HS-5 (cell line): ENCODE results near the gene KCNIP1.

ENCODE experiments used
- DNase-seq: peaks from one replicate; pipeline ENCODE4 v3.0.0-alpha.2; 2012; ENCODE audit warnings: low read depth

Gene KCNIP1

DNA sequence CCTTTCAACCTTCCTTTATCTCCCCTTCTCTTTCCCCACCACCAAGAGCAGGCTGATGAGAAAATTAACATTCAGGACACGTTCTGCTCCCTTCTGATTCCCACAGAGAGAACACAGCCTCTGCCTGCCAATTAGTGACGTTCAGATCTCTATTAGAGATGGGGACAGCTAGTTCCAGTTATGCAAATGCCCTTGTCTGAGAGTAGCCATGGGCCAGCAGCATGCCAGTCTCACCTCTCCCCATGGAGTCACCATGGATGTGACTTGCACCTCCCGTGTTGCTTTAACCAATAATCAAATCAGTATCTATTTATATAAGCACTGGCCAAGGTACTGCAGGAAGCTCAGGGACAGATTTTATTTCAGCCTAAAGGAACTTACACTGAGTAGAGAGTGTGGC is 61.3 kb downstream of the KCNIP1 start:
- no peak for DNase-seq

GRCh38 chr5:170569101-170569500 is 65.3 kb downstream of the KCNIP1 start:
- no peak for DNase-seq

DNA sequence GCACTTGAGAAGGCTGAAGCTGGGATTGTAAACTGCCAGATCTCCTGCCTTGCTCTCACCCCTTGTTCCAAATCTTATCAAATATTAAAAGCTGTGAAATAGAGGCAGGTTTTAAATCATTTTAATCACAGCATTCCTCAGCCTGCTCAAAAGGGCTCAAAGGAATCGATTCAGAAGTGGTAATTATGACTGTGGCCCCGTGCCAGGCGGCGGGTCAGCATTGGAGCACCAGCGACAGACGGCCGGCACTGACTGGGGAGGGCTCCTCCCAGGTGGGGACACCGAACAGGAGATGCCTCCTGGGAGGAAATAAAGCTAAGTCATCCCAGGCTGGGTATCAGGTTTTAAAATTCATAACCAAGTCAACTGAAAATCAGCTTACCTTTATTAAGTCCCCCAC is 66.7 kb downstream of the KCNIP1 start:
- no peak for DNase-seq

- peak; percentile 64 for DNase-seq
Observed at GRCh38 chr5:170571281-170571731, 67.5 kb downstream of the KCNIP1 start.

GRCh38 chr5:170571875-170572852 is 68.3 kb downstream of the KCNIP1 start:
- DNase-seq = peak; percentile 35

DNA sequence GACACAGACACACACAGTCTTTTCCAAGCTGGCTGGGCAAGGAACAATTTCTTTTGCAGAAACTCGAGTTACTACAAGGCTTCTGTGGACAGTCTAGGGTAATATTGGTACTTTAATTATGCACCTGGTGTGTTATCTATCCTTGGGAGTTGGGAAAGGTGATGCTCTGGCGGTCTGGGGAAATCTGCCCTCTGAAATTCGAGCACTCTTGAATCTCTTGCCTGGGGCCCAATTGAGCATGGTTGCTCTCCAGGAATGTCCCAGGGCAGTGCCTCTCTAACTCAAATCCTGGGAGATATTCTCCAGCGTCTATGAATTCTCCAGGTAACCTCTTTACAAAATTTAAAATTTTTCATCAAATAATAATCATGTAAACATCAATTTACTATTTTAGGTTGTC is 69.3 kb downstream of the KCNIP1 start:
- DNase-seq = no peak

DNA sequence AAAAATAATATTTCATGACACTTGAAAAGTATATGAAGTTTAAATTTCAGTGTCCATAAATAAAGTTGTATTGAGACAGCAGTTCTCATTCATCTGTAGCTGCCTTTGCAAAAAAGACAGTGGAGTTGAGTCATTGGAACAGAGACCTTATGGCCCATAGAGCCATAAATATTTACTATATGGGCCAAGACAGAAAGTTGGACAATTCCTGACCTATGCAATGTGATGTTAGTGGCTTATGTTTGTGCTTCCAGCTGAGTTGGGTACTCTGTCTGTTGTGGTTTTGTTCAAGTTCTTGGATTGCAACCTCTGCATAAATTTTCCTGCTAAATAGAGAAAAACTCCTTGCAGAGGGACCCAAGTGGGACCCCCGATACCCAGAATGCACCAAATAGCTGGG is 69.8 kb downstream of the KCNIP1 start:
- no peak for DNase-seq

DNA sequence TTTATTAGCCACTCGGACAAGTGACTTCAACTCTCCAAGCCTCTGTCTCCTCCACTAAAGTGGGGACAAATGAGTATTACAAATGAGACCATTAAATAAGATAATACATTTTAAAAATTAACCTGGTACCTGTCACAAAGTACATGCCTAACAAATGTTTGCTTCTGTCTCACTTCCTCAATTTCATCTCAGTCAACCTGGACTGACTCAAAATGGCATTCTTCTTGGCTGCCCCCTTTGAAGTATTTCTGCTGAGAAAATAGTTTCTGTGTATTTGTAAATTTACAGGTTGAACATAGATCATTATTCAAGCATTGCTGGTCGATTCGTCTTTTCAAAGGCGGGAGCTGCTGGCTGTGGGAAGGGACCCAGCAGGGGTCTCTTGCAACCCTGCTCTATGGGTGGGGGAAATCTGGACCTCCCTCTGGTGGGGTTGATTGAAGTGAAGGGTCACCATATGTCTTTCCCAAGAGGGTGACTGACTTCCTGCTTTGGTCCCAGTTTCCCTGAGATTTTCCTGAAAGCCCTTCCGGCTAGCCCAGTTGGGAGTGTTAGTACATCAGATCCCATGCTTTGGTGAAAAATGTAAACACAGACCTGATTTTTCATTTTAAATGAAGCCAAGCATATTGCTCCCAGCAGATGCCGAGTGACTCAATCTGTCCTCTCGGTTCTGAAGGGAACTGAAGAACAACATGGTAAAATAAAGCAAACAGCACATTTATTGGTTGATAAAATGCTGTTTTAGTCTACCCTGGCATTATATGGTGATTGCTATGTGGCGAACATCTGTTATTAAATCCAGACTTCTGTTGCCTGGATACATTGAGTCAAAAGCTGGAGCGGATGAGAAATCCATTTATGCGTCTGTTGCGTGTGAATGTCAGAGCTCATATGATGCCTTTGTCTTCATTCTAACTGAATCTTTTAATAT is 73.0 kb downstream of the KCNIP1 start:
- no peak for DNase-seq

DNA sequence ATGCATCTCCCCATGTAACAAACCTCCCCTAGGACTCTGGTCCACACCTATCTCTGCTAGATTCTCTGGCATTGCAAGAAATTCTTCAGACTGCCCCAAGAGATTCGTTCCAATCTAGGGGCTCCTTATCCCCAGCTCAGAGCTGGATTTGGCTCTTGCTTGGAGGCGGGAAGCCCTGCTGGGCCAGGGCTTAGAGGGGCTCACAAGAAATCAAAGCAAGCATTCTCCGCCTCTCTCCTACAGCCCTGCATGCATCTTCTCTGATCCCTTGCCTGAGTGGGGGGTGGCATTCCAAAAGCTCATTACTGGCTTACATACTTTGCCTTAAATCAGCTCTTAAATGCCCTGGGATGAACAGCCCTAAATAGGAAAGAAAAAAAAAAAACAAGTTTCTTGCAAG is 75.8 kb downstream of the KCNIP1 start:
- DNase-seq = no peak

DNA sequence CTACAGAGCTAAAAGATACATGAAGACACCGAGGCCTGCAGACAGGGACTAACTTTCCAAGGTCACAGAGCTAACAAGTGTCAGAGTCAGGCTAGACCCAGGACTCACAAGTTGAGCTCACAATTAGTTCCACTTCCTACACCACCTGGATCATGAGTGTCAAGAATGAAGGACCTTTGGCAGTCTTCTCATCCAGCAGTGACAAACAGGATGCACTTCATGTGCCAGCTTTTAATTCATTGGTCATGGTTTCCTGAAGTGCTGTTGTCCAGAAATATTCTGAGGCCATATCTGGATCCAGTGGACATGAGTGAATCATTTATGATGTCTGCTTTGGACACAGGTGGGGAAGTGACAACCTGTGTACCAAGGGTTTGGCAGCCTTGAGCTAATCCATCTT is 77.4 kb downstream of the KCNIP1 start:
- DNase-seq = no peak

GRCh38 chr5:170582644-170583330 is 79.0 kb downstream of the KCNIP1 start:
- no peak for DNase-seq

- no peak for DNase-seq
Observed at GRCh38 chr5:170584003-170584402, 80.2 kb downstream of the KCNIP1 start.

DNA sequence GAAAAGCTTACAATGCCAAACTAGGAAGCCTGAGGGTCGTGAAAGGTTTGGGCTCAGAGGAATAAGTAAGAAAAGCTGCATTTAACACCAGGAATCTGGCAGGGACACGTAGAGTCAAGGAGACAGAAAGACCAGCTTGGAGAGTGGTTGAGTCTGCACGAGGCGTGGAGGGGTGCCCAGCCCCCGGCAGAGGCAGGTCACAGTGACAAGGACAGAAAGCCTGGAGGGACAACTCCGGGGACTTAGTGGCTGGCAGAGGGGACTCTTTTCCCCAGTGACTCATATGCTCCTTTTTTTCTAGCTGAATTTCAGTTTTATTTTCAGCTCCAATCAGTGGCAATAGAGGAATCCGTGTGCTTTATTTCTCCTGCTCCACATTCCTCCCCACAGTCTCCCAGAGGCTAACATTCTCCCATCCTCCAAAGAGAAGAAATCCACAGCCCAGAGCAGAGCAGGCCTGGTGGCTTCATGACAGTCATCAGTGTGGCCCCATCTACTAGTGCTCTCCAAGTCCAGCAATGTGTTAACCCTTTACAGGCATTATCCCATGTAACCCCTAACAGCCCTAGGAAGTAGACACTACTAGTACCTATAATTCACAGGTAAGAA is 80.7 kb downstream of the KCNIP1 start:
- DNase-seq = no peak

GRCh38 chr5:170585273-170585948 is 81.6 kb downstream of the KCNIP1 start:
- no peak for DNase-seq

- DNase-seq = no peak
Observed at GRCh38 chr5:170587808-170588207, 84.0 kb downstream of the KCNIP1 start.

DNA sequence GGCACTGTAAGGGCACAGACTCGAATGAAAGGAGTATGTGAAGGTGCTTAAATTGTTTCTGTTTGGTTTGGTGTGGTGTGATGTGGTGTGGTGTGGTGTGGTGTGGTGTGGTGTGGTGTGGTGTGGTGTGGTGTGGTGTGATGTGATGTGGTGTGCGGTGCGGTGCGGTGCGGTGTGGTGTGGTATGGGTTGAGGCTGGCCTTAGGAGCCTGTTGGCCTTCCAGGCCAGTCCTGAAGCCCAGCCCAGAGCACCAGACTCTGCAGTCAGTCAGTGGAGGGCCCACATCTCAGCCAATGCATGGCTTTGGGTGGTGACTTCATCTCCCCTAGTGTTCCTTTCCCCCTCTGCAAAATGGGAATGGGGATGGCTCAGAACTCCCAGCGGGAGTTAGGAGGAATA is 85.8 kb downstream of the KCNIP1 start:
- DNase-seq = no peak

DNA sequence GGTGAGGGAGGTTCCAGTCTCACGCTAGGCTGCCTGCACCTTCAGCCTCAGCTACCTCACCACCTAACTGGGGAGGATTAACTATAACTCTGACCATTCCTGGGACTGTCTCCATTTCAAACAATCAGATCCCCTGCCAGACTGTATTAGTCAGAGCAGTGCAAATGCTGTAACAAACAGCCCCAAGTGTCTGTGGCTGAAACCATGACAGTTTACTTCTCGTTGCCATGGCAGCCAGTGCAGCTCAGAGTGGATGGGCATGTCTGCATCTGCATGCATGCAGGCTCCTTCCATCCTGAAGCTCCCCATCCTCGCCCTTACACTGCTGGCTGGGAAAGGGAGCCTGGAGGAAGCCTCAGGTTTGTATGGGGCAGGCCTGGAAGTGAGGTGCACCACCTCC is 86.7 kb downstream of the KCNIP1 start:
- DNase-seq = no peak

DNA sequence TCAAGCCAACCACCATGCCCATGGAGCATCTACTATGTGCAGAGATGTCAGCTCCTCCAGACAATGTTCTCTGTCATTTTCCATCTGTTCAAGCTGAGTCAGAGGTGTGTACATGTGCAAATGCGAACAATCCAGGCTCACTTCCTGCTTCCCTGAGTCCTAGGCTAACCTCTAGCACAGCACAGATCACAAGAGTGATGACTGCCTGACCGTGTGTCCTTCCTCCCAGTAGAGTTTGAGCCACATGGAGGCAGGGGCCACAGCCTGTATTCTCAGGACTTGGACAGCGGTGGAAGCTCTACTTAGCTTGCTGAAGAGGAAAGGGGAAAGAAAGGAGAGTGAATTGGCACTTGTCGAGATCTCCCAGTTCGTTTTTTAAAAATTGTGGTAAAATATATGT is 87.2 kb downstream of the KCNIP1 start:
- DNase-seq = peak; percentile 32

DNA sequence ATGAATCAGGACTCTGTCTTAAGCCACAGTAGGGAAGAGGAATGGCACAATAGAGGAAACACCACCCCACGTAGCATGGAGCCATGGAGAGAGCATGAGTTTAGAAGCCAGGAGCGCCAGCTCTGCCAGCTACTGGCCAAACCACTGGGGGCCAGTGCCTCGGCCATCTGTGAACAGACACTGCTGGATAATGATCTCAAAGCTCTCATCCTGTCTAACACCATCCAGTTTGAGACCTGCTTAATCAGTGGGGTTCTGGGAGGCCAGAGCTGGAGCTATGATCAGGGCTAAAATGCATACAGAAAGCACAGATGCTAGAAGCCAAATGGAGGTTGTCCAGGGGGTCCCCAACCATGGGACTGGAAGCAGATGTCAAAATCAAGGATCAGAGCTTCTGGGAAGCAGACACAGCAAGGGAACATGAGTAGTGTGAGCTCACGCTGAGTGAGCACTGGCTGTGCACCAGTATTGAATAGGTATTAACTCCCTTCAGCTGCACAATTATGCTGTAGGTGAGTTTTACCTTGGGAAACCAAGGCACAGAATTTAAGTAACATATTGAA is 92.7 kb downstream of the KCNIP1 start:
- DNase-seq = no peak

DNA sequence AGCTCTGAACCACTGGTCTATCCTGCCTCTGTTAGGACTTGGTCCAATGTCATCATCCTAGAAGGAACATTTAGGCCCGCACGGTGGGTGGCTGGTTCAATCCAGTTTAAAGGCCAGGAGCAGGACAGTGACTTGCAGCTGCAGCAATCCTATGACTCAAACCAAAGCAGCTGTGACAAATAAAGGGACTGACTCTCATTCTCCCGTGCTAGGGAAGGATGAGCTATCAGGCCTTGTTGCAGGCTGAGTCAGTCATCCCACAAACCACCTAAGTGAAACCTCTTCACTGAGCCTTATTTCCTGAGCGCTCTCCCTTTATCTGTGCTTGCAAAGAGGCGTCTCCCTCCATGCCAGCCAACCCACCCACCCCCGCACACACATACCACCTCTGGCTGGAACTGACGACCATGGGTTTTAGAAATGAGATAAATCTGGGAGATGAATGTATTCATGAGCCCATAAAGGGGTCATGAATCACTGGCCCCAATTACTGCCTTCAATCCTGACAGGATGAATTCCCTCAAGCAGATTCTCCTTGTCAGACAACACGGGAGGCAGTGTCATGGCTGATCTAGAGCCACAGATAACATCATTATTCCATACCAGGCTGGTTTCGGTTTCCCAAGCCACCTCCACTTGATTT is 93.4 kb downstream of the KCNIP1 start:
- DNase-seq = peak; percentile 89
